Medulla oblongata (tissue), 1 donor: ENCODE data around the gene ADAM15.

Experiments used
- DNase-seq: peaks from one replicate; pipeline ENCODE4 v3.0.0-alpha.2; 2015; ENCODE audit errors: extremely low spot score

Gene ADAM15

GRCh38 chr1:155029513-155030242 lies 21.4 kb upstream of the ADAM15 start:
- no peak for DNase-seq

GRCh38 chr1:155030243-155030795 lies 20.8 kb upstream of the ADAM15 start:
- DNase-seq, result no peak

- DNase-seq, result no peak
Observed at GRCh38 chr1:155030899-155031298, 20.2 kb upstream of the ADAM15 start.

GRCh38 chr1:155032886-155033285 lies 18.2 kb upstream of the ADAM15 start:
- DNase-seq, result no peak

GRCh38 chr1:155033524-155033923 lies 17.6 kb upstream of the ADAM15 start, which contains the start of the genes DCST1 and DCST2:
TSS of gene DCST1 (plus strand) at chr1:155033824. CDS start at chr1:155034037, 213 bp downstream.
TSS of gene DCST2 (minus strand) at chr1:155033781. CDS start at chr1:155033701, 80 bp downstream.
- no peak for DNase-seq

GRCh38 chr1:155034318-155035208 lies 16.6 kb upstream of the ADAM15 start:
- DNase-seq, result no peak

GRCh38 chr1:155035936-155036335 lies 15.2 kb upstream of the ADAM15 start:
- DNase-seq, result no peak

GRCh38 chr1:155037043-155037442 lies 14.1 kb upstream of the ADAM15 start:
- no peak for DNase-seq

- DNase-seq, result no peak
Observed at GRCh38 chr1:155037851-155038441, 13.2 kb upstream of the ADAM15 start.

GRCh38 chr1:155038602-155039307 lies 12.4 kb upstream of the ADAM15 start:
- no peak for DNase-seq

GRCh38 chr1:155039308-155039669 lies 11.8 kb upstream of the ADAM15 start:
- DNase-seq, result no peak

GRCh38 chr1:155040358-155041093 lies 10.6 kb upstream of the ADAM15 start:
- DNase-seq, result no peak

GRCh38 chr1:155042789-155043188 lies 8.3 kb upstream of the ADAM15 start:
- DNase-seq, result no peak

- DNase-seq, result no peak
Observed at GRCh38 chr1:155043301-155043702, 7.8 kb upstream of the ADAM15 start.

GRCh38 chr1:155043793-155044192 lies 7.3 kb upstream of the ADAM15 start:
- DNase-seq, result no peak

GRCh38 chr1:155044365-155044764 lies 6.8 kb upstream of the ADAM15 start:
- DNase-seq, result no peak

GRCh38 chr1:155044812-155045657 lies 6.1 kb upstream of the ADAM15 start:
- peak; percentile 90 for DNase-seq

- no peak for DNase-seq
Observed at GRCh38 chr1:155048449-155049334, 2.4 kb upstream of the ADAM15 start.
